Thoracic aorta (tissue), 2 donors: ENCODE data around the gene TICRR. TPM values are rescaled to one million over a fixed set of nuclear protein-coding genes. Genes with fewer than 3 reads are reported as not detected.
"Not testable (repeated sequence)": the region's sequence is repeated elsewhere in the genome, so short reads cannot be mapped to it uniquely, and the experiment has no call there.

Source experiments
- ATAC-seq: fragments of 150-250 bp; one replicate; pipeline ENCODE4 v1.8.0; 2017; ENCODE audit warnings: low read depth; ENCODE audit not compliant: insufficient number of reproducible peaks, low FRiP score
- DNase-seq: peaks from one replicate; pipeline ENCODE4 v3.0.0-alpha.2; 2020; ENCODE audit warnings: low spot score
- H3K27ac ChIP-seq, 2 donors: fragments of 200-600 bp; sonication (generic); 1 replicate in 1 of 2; 2 replicates in 1 of 2; pipeline ENCODE4 v1.5.1; 2016; ENCODE audit warnings: mild to moderate bottlenecking in 2 of 2, moderate library complexity in 2 of 2
- H3K27me3 ChIP-seq: fragments of 200-600 bp; sonication (generic); replicated peaks from 2 replicates; pipeline ENCODE4 v1.6.0; 2016; ENCODE audit warnings: mild to moderate bottlenecking; ENCODE audit not compliant: insufficient read depth
- H3K36me3 ChIP-seq: fragments of 200-600 bp; sonication (generic); one replicate; pipeline ENCODE4 v1.5.1; 2016
- H3K4me1 ChIP-seq, 2 donors: fragments of 200-600 bp; sonication (generic); 1 replicate in 1 of 2; 2 replicates in 1 of 2; pipeline versions ENCODE4 v1.5.1 to v1.6.0; 2016; ENCODE audit warnings: low read depth in 2 of 2, mild to moderate bottlenecking in 1 of 2; ENCODE audit not compliant: control insufficient read depth in 1 of 2
- H3K4me3 ChIP-seq: fragments of 200-600 bp; sonication (generic); 2 replicates; pipeline ENCODE4 v1.5.1; 2016; ENCODE audit warnings: mild to moderate bottlenecking
- H3K9me3 ChIP-seq: fragments of 200-600 bp; sonication (generic); 2 replicates; pipeline ENCODE4 v1.5.1; 2016
- CTCF ChIP-seq: fragments of 200-600 bp; sonication (generic); IDR thresholded peaks from one replicate; pipeline ENCODE4 v1.5.1; 2019; ENCODE audit warnings: antibody characterized with exemption
- total RNA-seq, 2 donors: library from RNA; depleted of rRNA; stranded (reverse); fragments of >200 nt; gene quantifications; one replicate each; pipeline versions ENCODE4 v1.1.0 to v1.2.3, GENCODE V29; 2016

Gene TICRR
- total RNA-seq, 2 donors from 2014 or later, result not detected

- Histone ChIP-seq H3K4me3 (no peak overlapping the region), H3K27ac (no peak overlapping the region), H3K4me1 (no peaks in the 10 kb centered on the region), H3K27me3 (no peaks in the 10 kb centered on the region), H3K36me3 (no peaks in the 10 kb centered on the region), H3K9me3 (no peaks in the 10 kb centered on the region)
- TF ChIP-seq CTCF, result no peak
- ATAC-seq, result no peak
- DNase-seq, result no peak
These were observed 6.1 kb upstream of the TICRR start for GRCh38 chr15:89569090-89569745.

- DNase-seq (no peak), ATAC-seq (no peak)
- no peaks in the 10 kb centered on the region for H3K36me3 ChIP-seq
- no peaks in the 10 kb centered on the region for H3K27me3 ChIP-seq
- TF ChIP-seq CTCF, result no peak
- H3K27ac ChIP-seq, result no peak overlapping the region
- H3K4me3 ChIP-seq, result peak overlapping the region; percentile 70
- peaks cover 7 to 10% of the 10 kb centered on the region in 2 donors for H3K4me1 ChIP-seq
- H3K9me3 ChIP-seq, result no peaks in the 10 kb centered on the region
These were observed 567 bp downstream of the TICRR start for GRCh38 chr15:89575656-89576416.

DNA sequence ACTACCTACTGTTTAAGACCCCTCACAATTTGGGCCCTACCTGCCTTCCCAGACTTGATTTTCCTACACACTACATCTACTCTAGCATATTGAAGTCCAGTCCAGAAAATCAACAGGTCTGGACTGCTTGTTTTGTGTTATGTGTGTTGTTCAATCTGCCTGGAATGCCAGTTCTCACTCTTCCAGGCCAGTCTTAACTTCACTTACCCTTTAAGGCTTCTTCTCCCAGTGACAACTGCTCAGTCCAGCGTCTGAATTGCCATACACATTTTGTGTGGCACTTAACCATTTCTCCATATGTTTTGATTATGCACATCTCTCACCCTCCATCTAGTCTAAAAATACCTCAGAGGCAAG lies 1.1 kb downstream of the TICRR start:
- H3K27me3 ChIP-seq, result no peaks in the 10 kb centered on the region
- TF ChIP-seq CTCF, result no peak

GRCh38 chr15:89577776-89578115 lies 2.5 kb downstream of the TICRR start:
- H3K27me3 ChIP-seq, result no peaks in the 10 kb centered on the region
- peaks cover 7 to 10% of the 10 kb centered on the region in 2 donors for H3K4me1 ChIP-seq
- ATAC-seq (no peak), DNase-seq (no peak)
- H3K4me3 ChIP-seq, result no peak overlapping the region
- TF ChIP-seq CTCF, result no peak
- no peaks in the 10 kb centered on the region for H3K9me3 ChIP-seq
- H3K36me3 ChIP-seq, result no peaks in the 10 kb centered on the region
- H3K27ac ChIP-seq, result no peak overlapping the region

More for the DNA sequence above, 1.1 kb downstream of the TICRR start:
- H3K4me1 ChIP-seq, result peaks cover 7 to 10% of the 10 kb centered on the region in 2 donors
- ATAC-seq (no peak), DNase-seq (no peak)
- H3K36me3 ChIP-seq, result no peaks in the 10 kb centered on the region
- no peak overlapping the region for H3K27ac ChIP-seq
- no peaks in the 10 kb centered on the region for H3K9me3 ChIP-seq
- H3K4me3 ChIP-seq, result peak overlapping the region; percentile 70

- peaks cover 7 to 10% of the 10 kb centered on the region in 2 donors for H3K4me1 ChIP-seq
- DNase-seq (no peak), ATAC-seq (no peak)
- H3K9me3 ChIP-seq, result no peaks in the 10 kb centered on the region
- no peaks in the 10 kb centered on the region for H3K36me3 ChIP-seq
- H3K4me3 ChIP-seq, result no peak overlapping the region
- no peaks in the 10 kb centered on the region for H3K27me3 ChIP-seq
- TF ChIP-seq CTCF, result no peak
- H3K27ac ChIP-seq, result no peak overlapping the region
These were observed 2.9 kb downstream of the TICRR start for GRCh38 chr15:89578146-89578545.

- H3K4me3 ChIP-seq, H3K27ac ChIP-seq, H3K9me3 ChIP-seq, DNase-seq, H3K36me3 ChIP-seq, H3K27me3 ChIP-seq, ATAC-seq, H3K4me1 ChIP-seq: not testable (repeated sequence)
These were observed 5.5 kb downstream of the TICRR start for GRCh38 chr15:89580747-89581146.
